ENCODE data around the gene ADGRA1. TPM values are rescaled to one million over a fixed set of nuclear protein-coding genes. Genes with fewer than 3 reads are reported as not detected.

ADGRA1 gene
- total RNA-seq (not detected), polyA plus RNA-seq (not detected), total RNA-seq (not detected)

GRCh38 chr10:133087679-133088178, at the start of gene ADGRA1:
Gene ADGRA1 (plus strand): TSS chr10:133087924. CDS start chr10:133088910, 986 bp downstream.
- Mint-ChIP-seq H3K36me3 (no peaks in the 10 kb centered on the region), H3K27ac (no peak within 1 kb of the TSS), H3K9me3 (no peaks in the 10 kb centered on the region), H3K4me1 (peaks cover 0 to 3% (median 0%) of the 10 kb centered on the region in 7 donors), H3K4me3 (peak within 1 kb of the TSS in 5 of 10 donors; percentile 25 to 65 (median 30)), H3K27me3 (peaks cover 15 to 32% (median 20%) of the 10 kb centered on the region in 5 donors)
- intact Hi-C loops (cut with micrococcal nuclease) = no loop called here
- Histone ChIP-seq H3K4me3 (ENCODE audit: low read length) (no peak within 1 kb of the TSS), H3K27ac (ENCODE audit: low read depth, low read length) (no peak within 1 kb of the TSS), H3K4me1 (ENCODE audit: control insufficient read depth in 2 of 2, insufficient read depth in 2 of 2, low read length in 2 of 2) (no peaks in the 10 kb centered on the region), H3K36me3 (ENCODE audit: control insufficient read depth in 2 of 3, insufficient read depth in 3 of 3, low read length in 3 of 3) (no peaks in the 10 kb centered on the region), H3K27me3 (ENCODE audit: control insufficient read depth in 2 of 2, insufficient read depth in 2 of 2, low read length in 2 of 2) (no peaks in the 10 kb centered on the region), H3K9me3 (ENCODE audit: control insufficient read depth in 2 of 3, low read length in 3 of 3) (no peaks in the 10 kb centered on the region)
- no peak for ATAC-seq
- ChIA-PET POLR2A (no interaction called here), CTCF (no interaction called here)
- DNase-seq = no peak

- H3K27ac Mint-ChIP-seq = no peak overlapping the region
- POLR2A ChIA-PET = no interaction called here
- Histone ChIP-seq H3K9me3 (ENCODE audit: control insufficient read depth in 2 of 3, low read length in 3 of 3) (no peaks in the 10 kb centered on the region), H3K36me3 (ENCODE audit: control insufficient read depth in 2 of 3, insufficient read depth in 3 of 3, low read length in 3 of 3) (no peaks in the 10 kb centered on the region), H3K4me3 (ENCODE audit: low read length) (no peak overlapping the region), H3K4me1 (ENCODE audit: control insufficient read depth in 2 of 2, insufficient read depth in 2 of 2, low read length in 2 of 2) (no peaks in the 10 kb centered on the region), H3K27ac (ENCODE audit: low read depth, low read length) (no peak overlapping the region), H3K27me3 (ENCODE audit: control insufficient read depth in 2 of 2, insufficient read depth in 2 of 2, low read length in 2 of 2) (no peaks in the 10 kb centered on the region)
- H3K9me3 Mint-ChIP-seq = no peaks in the 10 kb centered on the region
- H3K27me3 Mint-ChIP-seq = peaks cover 0 to 8% (median 7%) of the 10 kb centered on the region in 5 donors
- no peak for ATAC-seq
- H3K4me1 Mint-ChIP-seq = peaks cover 0 to 2% (median 0%) of the 10 kb centered on the region in 7 donors
- H3K36me3 Mint-ChIP-seq = no peaks in the 10 kb centered on the region
- H3K4me3 Mint-ChIP-seq = no peak overlapping the region
- intact Hi-C loops (cut with micrococcal nuclease) = no loop called here
- no peak for DNase-seq
- CTCF ChIA-PET = no interaction called here
Measured at GRCh38 chr10:133038036-133038823, 49.5 kb upstream of the ADGRA1 start.

DNA sequence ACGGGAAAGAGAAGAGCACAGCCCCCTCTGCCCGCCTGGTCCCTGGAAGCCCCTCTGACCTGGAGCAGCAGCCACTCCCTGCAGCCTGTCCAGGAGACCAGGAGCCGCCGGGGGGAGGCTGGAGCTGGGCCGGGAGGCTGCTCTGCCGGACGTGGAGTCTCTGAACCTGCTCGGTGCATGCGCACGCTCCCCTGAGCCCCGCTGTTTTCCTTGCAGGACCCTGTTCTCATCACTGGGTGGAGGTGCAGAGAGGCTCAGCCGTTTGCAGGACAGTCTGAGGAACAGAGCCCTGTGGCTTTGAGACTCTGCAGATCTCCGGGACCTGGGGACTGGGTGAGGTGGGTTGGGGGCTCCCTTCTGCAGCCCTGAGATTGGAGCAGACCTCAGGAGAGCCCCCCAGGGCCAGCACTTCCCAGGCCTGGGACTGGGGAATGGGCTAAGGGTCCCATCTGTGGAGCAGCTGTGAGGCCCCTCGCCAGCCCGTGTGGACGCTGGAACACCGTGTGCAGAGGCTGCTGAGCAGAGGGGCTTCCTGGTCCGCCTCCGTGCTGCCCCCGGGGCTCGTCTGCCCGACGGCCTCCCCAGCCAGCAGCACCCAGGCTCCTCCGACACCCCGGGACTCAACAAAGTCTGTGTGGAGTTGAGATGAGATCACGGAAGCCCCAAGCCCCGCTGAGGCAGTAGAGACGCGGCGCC, 48.5 kb upstream of the ADGRA1 start:
- Mint-ChIP-seq H3K9me3 (no peaks in the 10 kb centered on the region), H3K27me3 (peaks cover 0 to 7% (median 4%) of the 10 kb centered on the region in 5 donors), H3K4me3 (no peak overlapping the region), H3K36me3 (no peaks in the 10 kb centered on the region), H3K27ac (no peak overlapping the region), H3K4me1 (peaks cover 0 to 2% (median 0%) of the 10 kb centered on the region in 7 donors)
- ChIA-PET CTCF (no interaction called here), POLR2A (no interaction called here)
- no peak overlapping the region for H3K4me3 ChIP-seq (ENCODE audit: low read length)
- H3K27ac ChIP-seq (ENCODE audit: low read depth, low read length) = no peak overlapping the region
- H3K4me1 ChIP-seq (ENCODE audit: control insufficient read depth in 2 of 2, insufficient read depth in 2 of 2, low read length in 2 of 2) = no peaks in the 10 kb centered on the region
- no peaks in the 10 kb centered on the region for H3K27me3 ChIP-seq (ENCODE audit: control insufficient read depth in 2 of 2, insufficient read depth in 2 of 2, low read length in 2 of 2)
- no peaks in the 10 kb centered on the region for H3K9me3 ChIP-seq (ENCODE audit: control insufficient read depth in 2 of 3, low read length in 3 of 3)
- intact Hi-C loops (cut with micrococcal nuclease) = no loop called here
- no peaks in the 10 kb centered on the region for H3K36me3 ChIP-seq (ENCODE audit: control insufficient read depth in 2 of 3, insufficient read depth in 3 of 3, low read length in 3 of 3)
- ATAC-seq = no peak
- DNase-seq = no peak

GRCh38 chr10:133039803-133040165, 47.9 kb upstream of the ADGRA1 start:
- intact Hi-C loops (cut with micrococcal nuclease) = no loop called here
- no peaks in the 10 kb centered on the region for H3K9me3 Mint-ChIP-seq

GRCh38 chr10:133040198-133040597, 47.5 kb upstream of the ADGRA1 start:
- Histone ChIP-seq H3K36me3 (ENCODE audit: control insufficient read depth in 2 of 3, insufficient read depth in 3 of 3, low read length in 3 of 3) (no peaks in the 10 kb centered on the region), H3K27me3 (ENCODE audit: control insufficient read depth in 2 of 2, insufficient read depth in 2 of 2, low read length in 2 of 2) (no peaks in the 10 kb centered on the region), H3K4me3 (ENCODE audit: low read length) (no peak overlapping the region), H3K9me3 (ENCODE audit: control insufficient read depth in 2 of 3, low read length in 3 of 3) (no peaks in the 10 kb centered on the region), H3K27ac (ENCODE audit: low read depth, low read length) (no peak overlapping the region), H3K4me1 (ENCODE audit: control insufficient read depth in 2 of 2, insufficient read depth in 2 of 2, low read length in 2 of 2) (no peaks in the 10 kb centered on the region)
- DNase-seq (no peak), ATAC-seq (no peak)
- no peaks in the 10 kb centered on the region for H3K9me3 Mint-ChIP-seq
- CTCF ChIA-PET = no interaction called here
- peaks cover 0 to 2% (median 0%) of the 10 kb centered on the region in 7 donors for H3K4me1 Mint-ChIP-seq
- H3K27me3 Mint-ChIP-seq = peaks cover 0 to 7% (median 4%) of the 10 kb centered on the region in 5 donors
- POLR2A ChIA-PET = no interaction called here
- H3K4me3 Mint-ChIP-seq = no peak overlapping the region
- H3K36me3 Mint-ChIP-seq = no peaks in the 10 kb centered on the region
- no peak overlapping the region for H3K27ac Mint-ChIP-seq
- intact Hi-C loops (cut with micrococcal nuclease) = no loop called here

More at GRCh38 chr10:133039803-133040165, 47.9 kb upstream of the ADGRA1 start:
- no peaks in the 10 kb centered on the region for H3K36me3 Mint-ChIP-seq
- H3K4me1 Mint-ChIP-seq = peaks cover 0 to 2% (median 0%) of the 10 kb centered on the region in 7 donors
- ATAC-seq (no peak), DNase-seq (no peak)
- Histone ChIP-seq H3K36me3 (ENCODE audit: control insufficient read depth in 2 of 3, insufficient read depth in 3 of 3, low read length in 3 of 3) (no peaks in the 10 kb centered on the region), H3K4me3 (ENCODE audit: low read length) (no peak overlapping the region), H3K27ac (ENCODE audit: low read depth, low read length) (no peak overlapping the region), H3K9me3 (ENCODE audit: control insufficient read depth in 2 of 3, low read length in 3 of 3) (no peaks in the 10 kb centered on the region), H3K27me3 (ENCODE audit: control insufficient read depth in 2 of 2, insufficient read depth in 2 of 2, low read length in 2 of 2) (no peaks in the 10 kb centered on the region), H3K4me1 (ENCODE audit: control insufficient read depth in 2 of 2, insufficient read depth in 2 of 2, low read length in 2 of 2) (no peaks in the 10 kb centered on the region)
- CTCF ChIA-PET = no interaction called here
- peaks cover 0 to 7% (median 4%) of the 10 kb centered on the region in 5 donors for H3K27me3 Mint-ChIP-seq
- no peak overlapping the region for H3K27ac Mint-ChIP-seq
- H3K4me3 Mint-ChIP-seq = no peak overlapping the region
- POLR2A ChIA-PET = no interaction called here

DNA sequence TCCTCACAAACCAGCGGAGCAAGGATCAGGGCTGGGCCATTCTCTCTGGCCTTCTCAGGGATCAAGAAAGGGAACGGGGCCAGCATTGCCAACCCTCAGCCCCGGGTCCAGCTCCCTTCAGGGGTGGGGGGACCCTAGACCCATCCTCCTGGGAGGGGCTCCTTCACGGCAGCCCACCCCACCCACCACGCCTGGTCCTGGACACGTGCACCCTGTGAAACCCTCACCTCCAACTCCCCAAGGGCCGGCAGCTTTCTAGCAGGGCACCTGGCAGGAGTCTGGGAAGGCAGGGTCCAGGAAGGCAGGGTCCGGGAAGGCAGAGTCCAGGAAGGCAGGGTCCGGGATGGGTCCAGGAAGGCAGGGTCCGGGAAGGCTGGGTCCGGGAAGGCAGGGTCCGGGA, 46.6 kb upstream of the ADGRA1 start:
- ATAC-seq (no peak), DNase-seq (no peak)
- Histone ChIP-seq H3K4me3 (ENCODE audit: low read length) (no peak overlapping the region), H3K9me3 (ENCODE audit: control insufficient read depth in 2 of 3, low read length in 3 of 3) (no peaks in the 10 kb centered on the region), H3K27me3 (ENCODE audit: control insufficient read depth in 2 of 2, insufficient read depth in 2 of 2, low read length in 2 of 2) (no peaks in the 10 kb centered on the region), H3K4me1 (ENCODE audit: control insufficient read depth in 2 of 2, insufficient read depth in 2 of 2, low read length in 2 of 2) (no peaks in the 10 kb centered on the region), H3K27ac (ENCODE audit: low read depth, low read length) (no peak overlapping the region), H3K36me3 (ENCODE audit: control insufficient read depth in 2 of 3, insufficient read depth in 3 of 3, low read length in 3 of 3) (no peaks in the 10 kb centered on the region)
- Mint-ChIP-seq H3K27me3 (peaks cover 0 to 7% (median 3%) of the 10 kb centered on the region in 5 donors), H3K4me3 (no peak overlapping the region), H3K36me3 (no peaks in the 10 kb centered on the region), H3K9me3 (no peaks in the 10 kb centered on the region), H3K4me1 (peaks cover 0 to 2% (median 0%) of the 10 kb centered on the region in 7 donors), H3K27ac (no peak overlapping the region)
- ChIA-PET CTCF (no interaction called here), POLR2A (no interaction called here)
- intact Hi-C loops (cut with micrococcal nuclease) = no loop called here

Measured in naive thymus-derived CD4-positive, alpha-beta T cell (primary cell).